Tibial artery (tissue), 4 donors: ENCODE measurements around the gene PSKH1.
A peak's percentile ranks its signal among the peaks of the same experiment; 100 is the strongest.

Experiments
- DNase-seq, 2 donors: peaks; one replicate each; pipeline ENCODE4 v3.0.0-alpha.2; 2019
- H3K27ac ChIP-seq, 2 donors: fragments of 200-600 bp; sonication (generic) in 1 of 2; 1 replicate in 1 of 2; 2 replicates in 1 of 2; pipeline ENCODE4 v1.5.1; 2018 to 2019; ENCODE audit warnings: mild to moderate bottlenecking in 1 of 2
- H3K27me3 ChIP-seq, 2 donors: fragments of 200-600 bp; sonication (generic) in 1 of 2; one replicate each; pipeline versions ENCODE4 v1.5.1 to v1.6.0; 2016 to 2019
- H3K36me3 ChIP-seq, 3 donors: fragments of 200-600 bp; sonication (generic) in 2 of 3; one replicate each; pipeline ENCODE4 v1.5.1; 2016 to 2019; ENCODE audit warnings: mild to moderate bottlenecking in 2 of 3
- H3K4me1 ChIP-seq, 4 donors: fragments of 200-600 bp; sonication (generic) in 2 of 4; 1 replicate in 3 of 4; 2 replicates in 1 of 4; pipeline ENCODE4 v1.5.1; 2016 to 2019
- H3K4me3 ChIP-seq, 2 donors: fragments of 200-600 bp; sonication (generic) in 1 of 2; 1 replicate in 1 of 2; 2 replicates in 1 of 2; pipeline ENCODE4 v1.5.1; 2018 to 2019; ENCODE audit warnings: mild to moderate bottlenecking in 2 of 2
- H3K9me3 ChIP-seq, 3 donors: fragments of 200-600 bp; sonication (generic) in 1 of 3; one replicate each; pipeline ENCODE4 v1.5.1; 2016 to 2019
- CTCF ChIP-seq, 2 experiments: fragments of 200-600 bp in 1 of 2; fragments of 450-650 bp in 1 of 2; IDR thresholded peaks; one replicate each; pipeline ENCODE4 v1.5.1; 2017 to 2019; ENCODE audit warnings: antibody characterized with exemption in 2 of 2, mild to moderate bottlenecking in 1 of 2, moderate library complexity in 1 of 2
- intact Hi-C: fragments of 100-400 bp; cut with DNase I; formaldehyde crosslinking; loops from one replicate; pipeline ENCODE4 v1.15.0; 2023; ENCODE audit warnings: low total_unique reads

PSKH1 gene

DNA sequence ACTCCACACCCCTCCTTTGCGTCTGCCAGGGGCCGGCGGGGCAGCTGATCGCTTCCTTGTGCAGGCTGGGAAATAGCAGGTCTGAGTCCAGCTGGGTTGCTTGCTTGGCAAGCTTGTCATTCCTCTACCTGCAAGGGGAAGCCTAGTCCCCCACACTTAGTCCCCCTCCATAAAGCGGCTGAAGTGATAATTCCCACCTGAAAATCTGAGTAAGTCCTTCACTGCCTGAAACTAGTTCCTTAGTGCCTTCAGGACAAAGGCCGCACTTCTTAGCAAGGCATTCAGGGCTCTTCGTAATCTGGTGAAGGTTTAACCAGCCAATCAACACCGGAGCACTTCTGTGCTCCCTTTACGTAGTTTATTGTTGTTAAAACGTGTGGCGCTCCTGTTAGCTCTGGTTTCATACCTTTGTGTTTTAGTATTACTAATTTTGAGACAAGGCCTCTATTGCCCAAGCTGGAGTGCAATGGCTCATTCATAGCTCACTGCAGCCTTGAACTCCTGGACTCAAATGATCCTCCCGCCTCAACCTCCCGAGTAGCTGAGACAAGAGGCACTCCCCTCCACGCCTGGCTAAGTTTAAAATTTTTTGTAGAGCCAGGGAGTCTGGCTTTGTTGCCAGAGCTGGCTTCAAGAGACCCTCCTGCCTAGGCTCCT lies 817 bp downstream of the PSKH1 start:
- peak overlapping the region; percentile 94 to 99 for H3K27ac ChIP-seq
- peaks cover 0 to 52% (median 35%) of the 10 kb centered on the region in 4 donors for H3K4me1 ChIP-seq
- no peak for TF ChIP-seq CTCF (IDR thresholded peaks at IDR 0.05)

GRCh38 chr16:67897231-67897630 lies 4.2 kb downstream of the PSKH1 start:
- Histone ChIP-seq H3K4me1 (peaks cover 0 to 51% (median 35%) of the 10 kb centered on the region in 4 donors), H3K27ac (peak overlapping the region; percentile 52 to 68), H3K27me3 (no peaks in the 10 kb centered on the region), H3K36me3 (peaks cover 0 to 10% (median 0%) of the 10 kb centered on the region in 3 donors), H3K9me3 (no peaks in the 10 kb centered on the region), H3K4me3 (no peak overlapping the region)
- intact Hi-C loops: no loop called here
- no peak for TF ChIP-seq CTCF (IDR thresholded peaks at IDR 0.05)
- peak; percentile 75 to 83 for DNase-seq

More for the DNA sequence above, 817 bp downstream of the PSKH1 start:
- no peaks in the 10 kb centered on the region for H3K27me3 ChIP-seq
- no peaks in the 10 kb centered on the region for H3K9me3 ChIP-seq
- no peaks in the 10 kb centered on the region for H3K36me3 ChIP-seq
- DNase-seq: no peak
- intact Hi-C loops: no loop called here
- H3K4me3 ChIP-seq: peak overlapping the region; percentile 82 to 98

DNA sequence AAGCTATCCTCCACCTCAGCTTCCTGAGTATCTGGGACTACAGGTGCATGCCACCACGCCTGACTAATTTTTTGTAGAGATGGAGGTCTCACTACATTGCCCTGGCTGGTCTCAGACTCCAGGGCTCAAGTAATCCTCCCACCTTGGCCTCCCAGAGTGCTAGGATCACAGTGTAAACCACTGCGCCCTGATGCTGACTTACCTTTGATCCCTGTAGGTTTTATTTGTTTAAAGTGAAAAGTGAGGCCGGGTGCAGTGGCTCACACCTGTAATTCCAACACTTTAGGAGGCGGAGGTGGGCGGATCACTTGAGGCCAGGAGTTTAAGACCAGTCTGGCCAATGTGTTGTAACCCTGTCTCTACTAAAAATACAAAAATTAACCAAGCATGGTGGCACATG lies 8.7 kb downstream of the PSKH1 start:
- peaks cover 0 to 22% (median 0%) of the 10 kb centered on the region in 3 donors for H3K36me3 ChIP-seq
- no peaks in the 10 kb centered on the region for H3K9me3 ChIP-seq
- peaks cover 0 to 16% (median 11%) of the 10 kb centered on the region in 4 donors for H3K4me1 ChIP-seq
- TF ChIP-seq CTCF (IDR thresholded peaks at IDR 0.05): no peak
- intact Hi-C loops: no loop called here
- no peak overlapping the region for H3K27ac ChIP-seq
- no peaks in the 10 kb centered on the region for H3K27me3 ChIP-seq
- H3K4me3 ChIP-seq: no peak overlapping the region
- DNase-seq: no peak

- no peak for TF ChIP-seq CTCF (IDR thresholded peaks at IDR 0.05)
- intact Hi-C loops: no loop called here
- H3K27me3 ChIP-seq: no peaks in the 10 kb centered on the region
- DNase-seq: no peak
- no peak overlapping the region for H3K27ac ChIP-seq
- H3K4me3 ChIP-seq: no peak overlapping the region
- H3K36me3 ChIP-seq: peaks cover 0 to 22% (median 0%) of the 10 kb centered on the region in 3 donors
- no peaks in the 10 kb centered on the region for H3K9me3 ChIP-seq
- peaks cover 0 to 5% (median 3%) of the 10 kb centered on the region in 4 donors for H3K4me1 ChIP-seq
These were observed 9.8 kb downstream of the PSKH1 start for GRCh38 chr16:67902831-67903230.

DNA sequence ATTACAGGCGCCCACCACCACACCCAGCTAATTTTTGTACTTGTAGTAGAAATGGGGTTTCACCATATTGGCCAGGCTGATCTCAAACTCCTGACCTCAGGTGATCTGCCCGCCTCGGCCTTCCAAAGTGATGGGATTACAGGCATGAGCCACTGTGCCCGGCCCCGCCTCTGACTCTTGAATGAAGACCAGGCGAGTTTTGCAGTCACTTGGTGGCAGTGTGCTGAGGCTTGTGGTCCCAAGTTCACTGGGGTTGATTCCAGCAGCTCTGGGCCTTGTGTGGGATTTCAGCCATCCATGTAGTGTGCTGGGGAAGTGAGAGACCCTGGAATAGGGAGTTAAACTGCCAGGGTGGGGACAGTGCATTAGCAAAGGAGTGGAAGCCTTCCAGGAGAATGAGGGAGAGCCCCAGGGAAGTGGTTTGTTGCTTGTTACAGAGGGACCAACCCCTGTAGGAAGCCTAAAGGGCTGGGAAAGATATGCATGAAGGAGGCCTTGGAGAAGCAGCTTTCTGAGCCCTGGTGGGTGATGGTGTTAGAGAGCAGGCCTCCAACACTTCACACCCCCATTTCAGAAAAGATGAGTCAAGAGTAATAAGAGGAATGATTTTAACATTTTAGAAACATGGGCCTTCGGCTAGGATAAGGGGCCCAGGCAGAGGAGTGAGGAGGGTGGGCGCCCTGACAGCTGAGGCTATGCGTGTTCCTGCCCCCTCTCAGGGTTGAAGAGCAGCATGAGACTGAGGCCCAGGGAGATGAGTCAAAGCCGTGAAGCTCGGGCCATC lies 14.5 kb downstream of the PSKH1 start:
- DNase-seq: no peak
- Histone ChIP-seq H3K27ac (no peak overlapping the region), H3K9me3 (no peaks in the 10 kb centered on the region), H3K27me3 (no peaks in the 10 kb centered on the region), H3K4me1 (no peaks in the 10 kb centered on the region), H3K36me3 (peaks cover 26 to 44% (median 28%) of the 10 kb centered on the region in 3 donors), H3K4me3 (no peak overlapping the region)
- intact Hi-C loops: no loop called here
- no peak for TF ChIP-seq CTCF (IDR thresholded peaks at IDR 0.05)
